Ishikawa (cell line): ENCODE results near the gene ELOVL2.

Experiments
- MAX ChIP-seq: IDR thresholded peaks from 2 replicates; pipeline ENCODE4 v1.6.1; 2012
- TAF1 ChIP-seq: IDR thresholded peaks from 2 replicates; pipeline ENCODE4 v1.6.1; 2012; ENCODE audit warnings: low read depth, mild to moderate bottlenecking
- TCF12 ChIP-seq: IDR thresholded peaks from 2 replicates; pipeline ENCODE4 v1.6.1; 2012; ENCODE audit warnings: low read depth
- TEAD4 ChIP-seq: IDR thresholded peaks from 2 replicates; pipeline ENCODE4 v1.6.1; 2012
- TF ChIP-seq, protein P1 (sequence below): IDR thresholded peaks from 2 replicates; pipeline ENCODE4 v1.6.1; 2012

DNA sequence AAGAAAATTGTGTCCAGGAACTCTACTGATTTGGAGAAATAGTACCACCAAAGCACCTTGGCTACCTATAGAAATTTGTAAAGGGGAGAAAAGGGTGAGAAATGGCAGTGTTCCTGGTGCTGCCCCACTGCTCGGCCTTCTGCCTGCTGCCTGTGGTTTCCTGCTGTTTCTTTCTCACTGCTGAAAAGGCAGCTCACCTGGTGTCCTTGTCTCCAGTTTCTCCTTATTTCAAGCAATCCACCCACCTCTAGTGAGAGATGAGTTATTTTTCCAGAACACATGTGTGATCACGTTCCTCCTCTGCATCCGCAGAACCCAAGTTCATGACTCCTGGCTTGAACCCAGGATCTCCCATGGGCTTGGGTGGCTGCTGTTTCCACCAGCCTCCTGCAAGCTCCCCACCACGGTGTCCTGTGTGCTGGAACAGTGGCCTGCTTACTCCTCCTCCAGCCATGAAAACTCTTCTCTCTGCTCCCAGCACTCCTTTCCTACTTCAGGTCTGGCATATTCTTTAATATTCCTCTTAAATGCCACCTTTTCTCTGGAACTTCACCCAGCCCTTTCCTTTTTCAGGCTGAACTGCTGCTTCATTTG, 48.9 kb downstream of the ELOVL2 start:
- TF ChIP-seq TAF1 (no peak), MAX (no peak), TEAD4 (no peak), TCF12 (no peak)
- TF ChIP-seq, protein P1, sequence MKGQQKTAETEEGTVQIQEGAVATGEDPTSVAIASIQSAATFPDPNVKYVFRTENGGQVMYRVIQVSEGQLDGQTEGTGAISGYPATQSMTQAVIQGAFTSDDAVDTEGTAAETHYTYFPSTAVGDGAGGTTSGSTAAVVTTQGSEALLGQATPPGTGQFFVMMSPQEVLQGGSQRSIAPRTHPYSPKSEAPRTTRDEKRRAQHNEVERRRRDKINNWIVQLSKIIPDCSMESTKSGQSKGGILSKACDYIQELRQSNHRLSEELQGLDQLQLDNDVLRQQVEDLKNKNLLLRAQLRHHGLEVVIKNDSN = no peak
